RWPE2 (cell line): Measurements from ENCODE around the gene AIPL1.

Source experiments
- ATAC-seq: fragments of 200-7000 bp; cut with Tn5 transposase; 3 replicates; pipeline ENCODE4 v1.9.1; 2021; ENCODE audit warnings: low read depth
- DNase-seq: peaks from one replicate; pipeline ENCODE4 v3.0.0-alpha.2; 2020; ENCODE audit warnings: low spot score
- H3K27ac ChIP-seq: fragments of 450-650 bp; 2 replicates; pipeline ENCODE4 v1.5.1; 2017; ENCODE audit warnings: mild to moderate bottlenecking; ENCODE audit not compliant: poor library complexity, severe bottlenecking
- H3K27me3 ChIP-seq: fragments of 250-450 bp; sonication (Bioruptor Pico); 2 replicates; pipeline ENCODE4 v1.5.1; 2021; ENCODE audit warnings: mild to moderate bottlenecking, moderate library complexity; ENCODE audit not compliant: insufficient read depth, poor library complexity, severe bottlenecking
- H3K36me3 ChIP-seq: fragments of 250-450 bp; sonication (Bioruptor Pico); 2 replicates; pipeline ENCODE4 v1.5.1; 2020; ENCODE audit warnings: low read depth, mild to moderate bottlenecking, moderate library complexity
- H3K4me1 ChIP-seq: fragments of 250-450 bp; sonication (Bioruptor Pico); 2 replicates; pipeline ENCODE4 v1.5.1; 2021; ENCODE audit warnings: mild to moderate bottlenecking, moderate library complexity; ENCODE audit not compliant: insufficient read depth, poor library complexity, severe bottlenecking
- H3K4me3 ChIP-seq: fragments of 250-450 bp; sonication (Bioruptor Pico); 2 replicates; pipeline ENCODE4 v1.5.1; 2021; ENCODE audit warnings: mild to moderate bottlenecking, moderate library complexity; ENCODE audit not compliant: severe bottlenecking
- H3K9me3 ChIP-seq: fragments of 250-450 bp; sonication (Bioruptor Pico); 2 replicates; pipeline ENCODE4 v1.5.1; 2021; ENCODE audit warnings: mild to moderate bottlenecking, moderate library complexity; ENCODE audit not compliant: severe bottlenecking
- CTCF ChIP-seq: fragments of 450-650 bp; IDR thresholded peaks from one replicate; pipeline ENCODE4 v1.5.1; 2017; ENCODE audit warnings: mild to moderate bottlenecking, moderate library complexity; ENCODE audit not compliant: poor library complexity, severe bottlenecking

Gene AIPL1

GRCh38 chr17:6462692-6463091, 27.8 kb upstream of the AIPL1 start:
- TF ChIP-seq CTCF, result no peak
- H3K4me1 ChIP-seq, result no peaks in the 10 kb centered on the region
- H3K27ac ChIP-seq, result no peak overlapping the region
- ATAC-seq (no peak), DNase-seq (no peak)
- no peaks in the 10 kb centered on the region for H3K27me3 ChIP-seq
- H3K4me3 ChIP-seq, result no peak overlapping the region
- no peaks in the 10 kb centered on the region for H3K9me3 ChIP-seq
- H3K36me3 ChIP-seq, result peaks cover 10% of the 10 kb centered on the region; the same call in 1 of the 2 replicates

- no peak for ATAC-seq
- H3K27ac ChIP-seq, result no peak overlapping the region
- no peak for DNase-seq
- peaks cover 7% of the 10 kb centered on the region for H3K4me1 ChIP-seq
- peaks cover 10% of the 10 kb centered on the region; the same call in 1 of the 2 replicates for H3K36me3 ChIP-seq
- H3K4me3 ChIP-seq, result no peak overlapping the region
- TF ChIP-seq CTCF, result no peak
- no peaks in the 10 kb centered on the region for H3K9me3 ChIP-seq
- H3K27me3 ChIP-seq, result no peaks in the 10 kb centered on the region
Measured at GRCh38 chr17:6461792-6462524, 27.0 kb upstream of the AIPL1 start.

GRCh38 chr17:6461246-6461645, 26.3 kb upstream of the AIPL1 start:
- DNase-seq, result no peak
- H3K4me1 ChIP-seq, result peaks cover 7% of the 10 kb centered on the region
- no peak overlapping the region for H3K27ac ChIP-seq
- TF ChIP-seq CTCF, result no peak
- no peaks in the 10 kb centered on the region for H3K27me3 ChIP-seq
- H3K9me3 ChIP-seq, result no peaks in the 10 kb centered on the region
- ATAC-seq, result no peak
- peaks cover 10% of the 10 kb centered on the region; the same call in 1 of the 2 replicates for H3K36me3 ChIP-seq
- H3K4me3 ChIP-seq, result no peak overlapping the region

GRCh38 chr17:6460531-6461161, 25.7 kb upstream of the AIPL1 start:
- peaks cover 10% of the 10 kb centered on the region; the same call in 1 of the 2 replicates for H3K36me3 ChIP-seq
- no peak overlapping the region for H3K27ac ChIP-seq
- no peak for TF ChIP-seq CTCF
- ATAC-seq (no peak), DNase-seq (no peak)
- peaks cover 7% of the 10 kb centered on the region for H3K4me1 ChIP-seq
- no peaks in the 10 kb centered on the region for H3K27me3 ChIP-seq
- H3K4me3 ChIP-seq, result no peak overlapping the region
- no peaks in the 10 kb centered on the region for H3K9me3 ChIP-seq
